HCT116 (cell line): ENCODE results near the gene PRAMEF1. TPM values are rescaled to one million over a fixed set of nuclear protein-coding genes. Genes with fewer than 3 reads are reported as not detected.
"Not testable (repeated sequence)": the region's sequence is repeated elsewhere in the genome, so short reads cannot be mapped to it uniquely, and the experiment has no call there.

Source experiments
- ATAC-seq: fragments of 200-7000 bp; cut with Tn5 transposase; 2 replicates; pipeline ENCODE4 v1.9.1; 2020; ENCODE audit warnings: mild to moderate bottlenecking, moderate library complexity
- BruUV-seq: library from RNA; stranded (reverse); fragments of 400-500 nt; replicated peaks from 2 replicates; lab custom pipeline; 2021; lab: Mats Ljungman, UMichigan
- CTCF ChIA-PET: fragments of 300-600 bp; sonication (Branson Sonifier 250); formaldehyde crosslinking; loops from one replicate; lab custom pipeline; 2021; ENCODE audit warnings: antibody characterized with exemption; lab: Charles Lee
- POLR2A ChIA-PET: fragments of 300-600, 350-600 bp; sonication (Branson Sonifier 250); formaldehyde crosslinking; loops from one replicate; lab custom pipeline; 2021; ENCODE audit warnings: antibody characterized with exemption; lab: Charles Lee
- RAD21 ChIA-PET, 2 experiments: fragments of 300-600 bp; sonication (Branson Sonifier 250); formaldehyde crosslinking; loops; one replicate each; lab custom pipeline; 2023; ENCODE audit warnings: low total read pairs in 2 of 2; ENCODE audit not compliant: uncharacterized antibody in 2 of 2, unreplicated experiment in 2 of 2, low non-redundant PET in 1 of 2; lab: Charles Lee
- DNase-seq: peaks from one replicate; pipeline ENCODE4 v3.0.0-alpha.2; 2010; ENCODE audit warnings: low read depth, low spot score
- H2AFZ ChIP-seq: fragments of 200-600 bp; shearing (Covaris generic), sonication (generic); 2 replicates; pipeline ENCODE4 v1.6.1; 2017; ENCODE audit warnings: low read depth, mixed run types, mixed read lengths, antibody characterized with exemption, low read length; ENCODE audit not compliant: poor library complexity, severe bottlenecking
- H3K27ac ChIP-seq: 2 replicates; pipeline ENCODE4 v1.5.1; 2012; ENCODE audit warnings: low read depth, low read length
- H3K27me3 ChIP-seq: fragments of 200-600 bp; sonication (generic); 2 replicates; pipeline ENCODE4 v1.6.1; 2016; ENCODE audit warnings: mixed run types, low read length, mixed read lengths; ENCODE audit not compliant: insufficient read depth
- H3K36me3 ChIP-seq, 2 experiments: fragments of 200-500 bp in 1 of 2; fragments of 200-600 bp in 1 of 2; sonication (Bioruptor generic) in 1 of 2; sonication (generic) in 1 of 2; 2 replicates each; pipeline versions ENCODE4 v1.5.1 to v1.6.1; 2014 to 2016; ENCODE audit warnings: low read length in 2 of 2, inconsistent platforms in 1 of 2, mixed read lengths in 1 of 2, mixed run types in 1 of 2; ENCODE audit not compliant: insufficient read depth in 2 of 2, control insufficient read depth in 1 of 2
- H3K4me1 ChIP-seq, 2 experiments: fragments of 200-600 bp in 1 of 2; sonication (generic) in 1 of 2; 2 replicates each; pipeline versions ENCODE4 v1.5.1 to v1.6.1; 2012 to 2017; ENCODE audit warnings: low read length in 2 of 2, inconsistent platforms in 1 of 2, mild to moderate bottlenecking in 1 of 2, mixed read lengths in 1 of 2, mixed run types in 1 of 2, moderate library complexity in 1 of 2; ENCODE audit not compliant: insufficient read depth in 2 of 2, control insufficient read depth in 1 of 2
- H3K4me2 ChIP-seq: fragments of 200-600 bp; sonication (generic); 2 replicates; pipeline ENCODE4 v1.6.1; 2017; ENCODE audit warnings: mixed run types, low read length, mixed read lengths
- H3K4me3 ChIP-seq, 2 experiments: fragments of 200-600 bp in 1 of 2; sonication (generic) in 1 of 2; replicated peaks in 1 of 2; 2 replicates each; pipeline ENCODE4 v1.5.1; 2011 to 2016; ENCODE audit warnings: low read length in 2 of 2, control low read depth in 1 of 2, low read depth in 1 of 2, mild to moderate bottlenecking in 1 of 2, mixed read lengths in 1 of 2, mixed run types in 1 of 2
- H3K79me2 ChIP-seq: fragments of 200-600 bp; sonication (generic); 2 replicates; pipeline ENCODE4 v1.6.1; 2017; ENCODE audit warnings: mild to moderate bottlenecking, mixed run types, low read length, moderate library complexity, mixed read lengths; ENCODE audit not compliant: insufficient read depth
- H3K9ac ChIP-seq: fragments of 200-600 bp; sonication (generic); 2 replicates; pipeline ENCODE4 v1.6.1; 2016; ENCODE audit warnings: low read length, mixed read lengths
- H3K9me2 ChIP-seq: fragments of 200-600 bp; sonication (generic), shearing (Covaris generic); 2 replicates; pipeline ENCODE4 v1.6.1; 2017; ENCODE audit warnings: mixed run types, mild to moderate bottlenecking, moderate library complexity; ENCODE audit not compliant: insufficient read depth
- H3K9me3 ChIP-seq, 2 experiments: fragments of 200-500 bp in 1 of 2; fragments of 200-600 bp in 1 of 2; sonication (Bioruptor generic) in 1 of 2; sonication (generic) in 1 of 2; 2 replicates each; pipeline ENCODE4 v1.6.1; 2014 to 2017; ENCODE audit warnings: low read length in 2 of 2, mixed read lengths in 2 of 2, inconsistent platforms in 1 of 2, low read depth in 1 of 2, mild to moderate bottlenecking in 1 of 2, mixed run types in 1 of 2, moderate library complexity in 1 of 2; ENCODE audit not compliant: control insufficient read depth in 1 of 2, insufficient read depth in 1 of 2
- H4K20me1 ChIP-seq: fragments of 200-600 bp; sonication (generic), shearing (Covaris generic); 2 replicates; pipeline ENCODE4 v1.6.1; 2017; ENCODE audit warnings: mixed run types, mild to moderate bottlenecking, moderate library complexity; ENCODE audit not compliant: insufficient read depth
- EGR1 ChIP-seq: IDR thresholded peaks from 2 replicates; pipeline ENCODE4 v1.6.1; 2012; ENCODE audit warnings: low read depth
- RAD21 ChIP-seq: IDR thresholded peaks from 2 replicates; pipeline ENCODE4 v1.6.1; 2012; ENCODE audit warnings: low read depth, mild to moderate bottlenecking
- SP1 ChIP-seq: IDR thresholded peaks from 2 replicates; pipeline ENCODE4 v1.6.1; 2012; ENCODE audit warnings: low read depth
- SRF ChIP-seq: IDR thresholded peaks from 2 replicates; pipeline ENCODE4 v1.6.1; 2012; ENCODE audit warnings: low read depth
- intact Hi-C: fragments of 100-400 bp; cut with micrococcal nuclease; formaldehyde crosslinking; loops from 2 replicates; pipeline ENCODE4 v1.10.0; 2022
- total RNA-seq: library from RNA; stranded (reverse); gene quantifications from one replicate; pipeline ENCODE4 v1.2.1, GENCODE V29; 2021; ENCODE audit not compliant: unreplicated experiment
- TF ChIP-seq, protein P1 (sequence below): IDR thresholded peaks from 2 replicates; pipeline ENCODE4 v1.6.1; 2012
- TF ChIP-seq, protein P2 (sequence below), 3 experiments: fragments of 200-600 bp in 1 of 3; sonication (generic) in 1 of 3; IDR thresholded peaks in 2 of 3; conservative IDR thresholded peaks in 1 of 3; 2 replicates each; pipeline ENCODE4 v1.5.1; 2012 to 2017; ENCODE audit warnings: low read depth in 2 of 3, low read length in 2 of 3, antibody characterized with exemption in 1 of 3, borderline replicate concordance in 1 of 3, control low read depth in 1 of 3, mild to moderate bottlenecking in 1 of 3, mixed read lengths in 1 of 3, mixed run types in 1 of 3, moderate library complexity in 1 of 3; ENCODE audit not compliant: insufficient read depth in 1 of 3

The PRAMEF1 gene
- total RNA-seq, 1 experiment from 2014 or later: not detected

- BruUV-seq: no TSS peak
- Histone ChIP-seq H3K79me2 (no peaks in the 10 kb centered on the region), H3K4me1 (no peaks in the 10 kb centered on the region), H2AFZ (no peak overlapping the region), H3K27ac (no peak overlapping the region), H3K9me2 (no peaks in the 10 kb centered on the region), H4K20me1 (no peaks in the 10 kb centered on the region), H3K36me3 (no peaks in the 10 kb centered on the region), H3K4me2 (no peak overlapping the region), H3K9ac (no peak overlapping the region)
- no peak for DNase-seq
- CTCF ChIA-PET: no interaction called here
- no peak for ATAC-seq
- intact Hi-C loops: loop anchor here (5.0 to 10.0 kb wide), 2 partner anchors 467 to 504 kb away; no protein-coding TSS in a partner anchor
- TF ChIP-seq, protein P1, sequence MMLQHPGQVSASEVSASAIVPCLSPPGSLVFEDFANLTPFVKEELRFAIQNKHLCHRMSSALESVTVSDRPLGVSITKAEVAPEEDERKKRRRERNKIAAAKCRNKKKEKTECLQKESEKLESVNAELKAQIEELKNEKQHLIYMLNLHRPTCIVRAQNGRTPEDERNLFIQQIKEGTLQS: no peak
- TF ChIP-seq EGR1 (no peak), SP1 (no peak), SRF (no peak)
- TF ChIP-seq, protein P2, sequence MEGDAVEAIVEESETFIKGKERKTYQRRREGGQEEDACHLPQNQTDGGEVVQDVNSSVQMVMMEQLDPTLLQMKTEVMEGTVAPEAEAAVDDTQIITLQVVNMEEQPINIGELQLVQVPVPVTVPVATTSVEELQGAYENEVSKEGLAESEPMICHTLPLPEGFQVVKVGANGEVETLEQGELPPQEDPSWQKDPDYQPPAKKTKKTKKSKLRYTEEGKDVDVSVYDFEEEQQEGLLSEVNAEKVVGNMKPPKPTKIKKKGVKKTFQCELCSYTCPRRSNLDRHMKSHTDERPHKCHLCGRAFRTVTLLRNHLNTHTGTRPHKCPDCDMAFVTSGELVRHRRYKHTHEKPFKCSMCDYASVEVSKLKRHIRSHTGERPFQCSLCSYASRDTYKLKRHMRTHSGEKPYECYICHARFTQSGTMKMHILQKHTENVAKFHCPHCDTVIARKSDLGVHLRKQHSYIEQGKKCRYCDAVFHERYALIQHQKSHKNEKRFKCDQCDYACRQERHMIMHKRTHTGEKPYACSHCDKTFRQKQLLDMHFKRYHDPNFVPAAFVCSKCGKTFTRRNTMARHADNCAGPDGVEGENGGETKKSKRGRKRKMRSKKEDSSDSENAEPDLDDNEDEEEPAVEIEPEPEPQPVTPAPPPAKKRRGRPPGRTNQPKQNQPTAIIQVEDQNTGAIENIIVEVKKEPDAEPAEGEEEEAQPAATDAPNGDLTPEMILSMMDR (IDR thresholded peaks at IDR 0.05 in 2 of 3, conservative IDR thresholded peaks at IDR 0.05 in 1 of 3; ENCODE audit: borderline replicate concordance in 1 of 3, insufficient read depth in 1 of 3, low read depth in 2 of 3, low read length in 2 of 3): no peak
- TF ChIP-seq, all 23 proteins: peak for 0
- Histone ChIP-seq H3K27me3 (no peaks in the 10 kb centered on the region), H3K4me3 (no peak overlapping the region), H3K9me3 (no peaks in the 10 kb centered on the region)
- RAD21 ChIA-PET: no interaction called here
- POLR2A ChIA-PET: no interaction called here
These were observed 12.3 kb upstream of the PRAMEF1 start for GRCh38 chr1:12778907-12779306.

- ATAC-seq, intact Hi-C loops, DNase-seq, H3K9me3 ChIP-seq, H3K9me2 ChIP-seq, CTCF ChIA-PET, H3K4me1 ChIP-seq, H3K4me2 ChIP-seq, H3K36me3 ChIP-seq, H3K27me3 ChIP-seq, H4K20me1 ChIP-seq, H3K79me2 ChIP-seq, H3K9ac ChIP-seq, H2AFZ ChIP-seq, POLR2A ChIA-PET, H3K4me3 ChIP-seq, BruUV-seq, RAD21 ChIA-PET, H3K27ac ChIP-seq: not testable (repeated sequence)
- TF ChIP-seq RAD21: peak; percentile 15; the same call in 1 of the 2 replicates
These were observed 9.7 kb upstream of the PRAMEF1 start for GRCh38 chr1:12781488-12781887.
